ENCODE measurements around the gene WSCD2.

Gene WSCD2

GRCh38 chr12:108121728-108122471 is 7.2 kb upstream of the WSCD2 start:
- TF ChIP-seq, protein P1, sequence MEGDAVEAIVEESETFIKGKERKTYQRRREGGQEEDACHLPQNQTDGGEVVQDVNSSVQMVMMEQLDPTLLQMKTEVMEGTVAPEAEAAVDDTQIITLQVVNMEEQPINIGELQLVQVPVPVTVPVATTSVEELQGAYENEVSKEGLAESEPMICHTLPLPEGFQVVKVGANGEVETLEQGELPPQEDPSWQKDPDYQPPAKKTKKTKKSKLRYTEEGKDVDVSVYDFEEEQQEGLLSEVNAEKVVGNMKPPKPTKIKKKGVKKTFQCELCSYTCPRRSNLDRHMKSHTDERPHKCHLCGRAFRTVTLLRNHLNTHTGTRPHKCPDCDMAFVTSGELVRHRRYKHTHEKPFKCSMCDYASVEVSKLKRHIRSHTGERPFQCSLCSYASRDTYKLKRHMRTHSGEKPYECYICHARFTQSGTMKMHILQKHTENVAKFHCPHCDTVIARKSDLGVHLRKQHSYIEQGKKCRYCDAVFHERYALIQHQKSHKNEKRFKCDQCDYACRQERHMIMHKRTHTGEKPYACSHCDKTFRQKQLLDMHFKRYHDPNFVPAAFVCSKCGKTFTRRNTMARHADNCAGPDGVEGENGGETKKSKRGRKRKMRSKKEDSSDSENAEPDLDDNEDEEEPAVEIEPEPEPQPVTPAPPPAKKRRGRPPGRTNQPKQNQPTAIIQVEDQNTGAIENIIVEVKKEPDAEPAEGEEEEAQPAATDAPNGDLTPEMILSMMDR (conservative IDR thresholded peaks at IDR 0.05): no peak
- no peak overlapping the region for H3K27ac ChIP-seq

DNA sequence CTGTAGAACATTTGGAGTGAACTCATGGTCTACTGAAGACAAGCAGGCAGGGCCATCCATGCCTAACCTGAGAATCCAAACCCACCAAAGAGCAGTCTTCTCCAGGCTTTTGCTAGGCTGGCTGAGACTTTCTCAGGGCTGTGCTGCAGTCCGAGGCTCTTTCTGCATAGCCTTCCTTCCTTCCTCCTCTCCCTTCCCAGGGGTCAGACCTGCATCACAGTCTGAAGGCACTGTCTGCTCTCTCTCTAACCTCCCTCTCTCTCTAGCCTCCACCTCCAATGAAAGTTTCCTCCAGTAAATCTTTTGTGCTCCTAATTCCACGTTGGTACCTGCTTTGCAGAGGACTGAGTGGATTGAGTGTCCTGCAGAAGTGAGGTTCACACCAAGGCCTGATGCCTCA is 6.4 kb upstream of the WSCD2 start:
- TF ChIP-seq, protein P1 (conservative IDR thresholded peaks at IDR 0.05): no peak
- H3K27ac ChIP-seq: no peak overlapping the region

DNA sequence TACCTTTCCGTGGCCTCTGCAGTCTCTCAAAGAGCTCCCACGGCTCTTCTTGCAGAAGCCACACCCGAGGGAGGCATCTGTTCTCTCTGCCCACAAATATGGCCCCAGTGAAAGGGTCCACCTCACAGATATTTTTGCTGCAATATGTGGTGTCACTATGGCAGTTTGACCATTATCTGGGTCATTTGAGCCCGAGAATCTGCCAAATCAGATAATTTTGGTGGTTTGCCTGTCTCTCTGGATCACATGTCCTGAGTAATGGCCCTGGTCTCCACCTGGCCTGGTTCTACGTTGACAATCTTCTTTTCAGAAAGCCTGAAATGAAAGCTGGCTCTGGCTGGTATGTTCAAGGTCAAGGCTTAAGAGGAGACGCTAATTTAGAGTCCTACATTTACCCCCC is 5.7 kb upstream of the WSCD2 start:
- H3K27ac ChIP-seq: no peak overlapping the region
- TF ChIP-seq, protein P1 (conservative IDR thresholded peaks at IDR 0.05): no peak

- TF ChIP-seq, protein P1 (conservative IDR thresholded peaks at IDR 0.05): no peak
- H3K27ac ChIP-seq: no peak overlapping the region
Observed at GRCh38 chr12:108125073-108125472, 4.0 kb upstream of the WSCD2 start.

- TF ChIP-seq, protein P1 (conservative IDR thresholded peaks at IDR 0.05): no peak
- H3K27ac ChIP-seq: no peak overlapping the region
Observed at GRCh38 chr12:108126212-108126611, 2.9 kb upstream of the WSCD2 start.

- H3K27ac ChIP-seq: no peak overlapping the region
- TF ChIP-seq, protein P1 (conservative IDR thresholded peaks at IDR 0.05): no peak
Observed at GRCh38 chr12:108126990-108127501, 2.0 kb upstream of the WSCD2 start.

DNA sequence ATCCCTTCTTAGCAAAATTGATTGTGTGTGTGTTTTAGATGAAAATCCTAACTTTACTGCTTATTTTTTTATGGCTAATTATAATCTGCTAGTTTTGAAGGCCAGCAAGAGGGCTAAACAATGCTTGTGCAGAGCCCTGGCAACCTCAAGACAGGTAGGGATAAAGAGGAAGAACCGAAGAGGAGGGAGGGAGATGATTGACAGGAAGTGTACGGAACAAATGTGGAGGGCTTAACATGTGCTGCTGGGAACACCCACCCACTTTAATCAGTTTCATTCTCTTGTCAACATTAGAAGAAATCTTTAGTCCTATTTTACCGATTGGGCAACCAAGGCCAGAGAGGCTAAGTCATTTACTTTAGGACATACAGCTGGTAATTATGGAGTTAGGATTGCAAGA is 1.4 kb upstream of the WSCD2 start:
- TF ChIP-seq, protein P1 (conservative IDR thresholded peaks at IDR 0.05): no peak

More for the DNA sequence above, 1.4 kb upstream of the WSCD2 start:
- H3K27ac ChIP-seq: no peak overlapping the region

All from VCaP (cell line).